Kidney (tissue), 14 donors: Measurements from ENCODE around the gene KCNE4. TPM values are rescaled to one million over a fixed set of nuclear protein-coding genes. Genes with fewer than 3 reads are reported as not detected.
A peak's percentile ranks its signal among the peaks of the same experiment; 100 is the strongest.

Experiments used
- DNase-seq, 5 donors: peaks; one replicate each; pipeline ENCODE4 v3.0.0-alpha.2; 2013 to 2020
- FAIRE-seq: peaks from 2 replicates; lab custom pipeline; 2012; peaks lifted over from hg19 to GRCh38; lab: Jason Lieb, UNC
- H3K27ac ChIP-seq, 2 donors: one replicate each; pipeline ENCODE4 v1.7.0; 2013; ENCODE audit warnings: low read depth in 2 of 2, low read length in 2 of 2, inconsistent platforms in 1 of 2
- H3K27me3 ChIP-seq: one replicate; pipeline ENCODE4 v1.7.1; 2013; ENCODE audit warnings: low read length, inconsistent platforms; ENCODE audit not compliant: control insufficient read depth, insufficient read depth
- H3K36me3 ChIP-seq, 3 donors: one replicate each; pipeline versions ENCODE4 v1.7.0 to v1.7.1; 2013; ENCODE audit warnings: low read length in 3 of 3, control low read depth in 1 of 3, inconsistent platforms in 1 of 3; ENCODE audit not compliant: insufficient read depth in 3 of 3, control insufficient read depth in 2 of 3
- H3K4me1 ChIP-seq, 3 donors: one replicate each; pipeline versions ENCODE4 v1.7.0 to v1.7.1; 2013; ENCODE audit warnings: low read length in 3 of 3, inconsistent platforms in 1 of 3, low read depth in 1 of 3; ENCODE audit not compliant: control insufficient read depth in 2 of 3, insufficient read depth in 2 of 3
- H3K4me3 ChIP-seq, 3 donors: one replicate each; pipeline versions ENCODE4 v1.7.0 to v1.8.1; 2013; ENCODE audit warnings: low read length in 3 of 3, control low read depth in 1 of 3, inconsistent platforms in 1 of 3
- H3K9ac ChIP-seq, 3 donors: one replicate each; pipeline versions ENCODE4 v1.7.0 to v1.7.1; 2013; ENCODE audit warnings: low read length in 3 of 3, control low read depth in 1 of 3, inconsistent platforms in 1 of 3
- H3K9me3 ChIP-seq, 3 donors: one replicate each; pipeline versions ENCODE4 v1.7.0 to v1.7.1; 2013; ENCODE audit warnings: low read length in 3 of 3, control low read depth in 1 of 3, inconsistent platforms in 1 of 3; ENCODE audit not compliant: control insufficient read depth in 2 of 3, insufficient read depth in 1 of 3
- CTCF ChIP-seq: IDR thresholded peaks from 3 replicates; pipeline ENCODE4 v1.5.1; 2012; ENCODE audit warnings: mild to moderate bottlenecking, moderate library complexity, borderline replicate concordance; ENCODE audit not compliant: insufficient read depth; ENCODE audit errors: extremely low read depth
- intact Hi-C: fragments of 100-400 bp; cut with DNase I; formaldehyde crosslinking; loops from one replicate; pipeline ENCODE4 v1.11.1; 2022
- polyA plus RNA-seq: library from polyadenylated mRNA; stranded (reverse); fragments of 350-450 nt; fragmentation: Illumina TruSeq; extraction: RNeasy Lipid Tissue Mini Kit (QIAGEN cat#74804); gene quantifications from one replicate; pipeline ENCODE4 v1.2.3, GENCODE V29; 2014; ENCODE audit warnings: low read depth, low replicate concordance; ENCODE audit not compliant: insufficient read depth
- total RNA-seq: library from RNA; stranded (reverse); fragmentation: NEBNext Ultra II Directional; extraction: Animal tissue kit (Norgen Biotek cat#: 25700); gene quantifications from one replicate; pipeline ENCODE4 v1.2.1, GENCODE V29; 2021
- donor health status: control.
- donor health status: control.
- donor health status: control.
- donor health status: control.
- donor health status: control.
- donor health status: DM: yes; HTN: yes; CAD: no.
- donor health status: Normal renal cell carcinoma (clear cell type).

The KCNE4 gene
- total and polyA plus RNA-seq, 2 donors from 2014 or later: 4.0 to 4.2 TPM

GRCh38 chr2:223055140-223055539 lies 3.1 kb downstream of the KCNE4 start:
- Histone ChIP-seq H3K4me1 (peaks cover 0 to 5% (median 3%) of the 10 kb centered on the region in 3 donors), H3K27me3 (no peaks in the 10 kb centered on the region), H3K9me3 (peaks cover 0 to 1% (median 0%) of the 10 kb centered on the region in 3 donors), H3K27ac (peak overlapping the region in 1 of 2 donors; percentile 34), H3K9ac (peak overlapping the region in 1 of 3 donors; percentile 16), H3K36me3 (no peaks in the 10 kb centered on the region), H3K4me3 (peak overlapping the region in 1 of 3 donors; percentile 50)
- no peak for TF ChIP-seq CTCF
- intact Hi-C loops: no loop called here
- FAIRE-seq (no peak), DNase-seq (peak in 3 of 5 donors; percentile 42 to 93 (median 77))

GRCh38 chr2:223055836-223056235 lies 3.8 kb downstream of the KCNE4 start:
- TF ChIP-seq CTCF: no peak
- Histone ChIP-seq H3K4me3 (peak overlapping the region in 2 of 3 donors; percentile 8 to 43), H3K36me3 (no peaks in the 10 kb centered on the region), H3K9me3 (no peaks in the 10 kb centered on the region), H3K4me1 (peaks cover 0 to 5% (median 3%) of the 10 kb centered on the region in 3 donors), H3K27ac (peak overlapping the region; percentile 55 to 68), H3K27me3 (no peaks in the 10 kb centered on the region), H3K9ac (peak overlapping the region in 1 of 3 donors; percentile 16)
- DNase-seq: no peak
- FAIRE-seq: no peak
- intact Hi-C loops: no loop called here

- Histone ChIP-seq H3K9me3 (no peaks in the 10 kb centered on the region), H3K9ac (no peak overlapping the region), H3K27me3 (no peaks in the 10 kb centered on the region), H3K27ac (peak overlapping the region; percentile 55 to 56), H3K4me1 (peaks cover 0 to 5% (median 3%) of the 10 kb centered on the region in 3 donors), H3K4me3 (peak overlapping the region in 1 of 3 donors; percentile 17), H3K36me3 (no peaks in the 10 kb centered on the region)
- no peak for TF ChIP-seq CTCF
- FAIRE-seq (no peak), DNase-seq (peak in 2 of 5 donors; percentile 63 to 80)
- intact Hi-C loops: no loop called here
These were observed 4.9 kb downstream of the KCNE4 start for GRCh38 chr2:223056701-223057418.
